Breast epithelium (tissue), 4 donors: ENCODE measurements around the gene SDR42E2. TPM values are rescaled to one million over a fixed set of nuclear protein-coding genes. Genes with fewer than 3 reads are reported as not detected.
"Not testable (repeated sequence)": the region's sequence is repeated elsewhere in the genome, so short reads cannot be mapped to it uniquely, and the experiment has no call there.

Experiments
- DNase-seq, 2 donors: peaks; one replicate each; pipeline ENCODE4 v3.0.0-alpha.2; 2019; ENCODE audit warnings: low spot score in 2 of 2
- H3K27ac ChIP-seq, 2 donors: fragments of 200-600 bp; sonication (generic) in 1 of 2; one replicate each; pipeline ENCODE4 v1.5.1; 2016 to 2019; ENCODE audit warnings: mild to moderate bottlenecking in 1 of 2
- H3K27me3 ChIP-seq, 2 donors: fragments of 200-600 bp; sonication (generic) in 1 of 2; one replicate each; pipeline versions ENCODE4 v1.5.1 to v1.6.0; 2017 to 2019; ENCODE audit warnings: control low read depth in 1 of 2, mild to moderate bottlenecking in 1 of 2
- H3K36me3 ChIP-seq: fragments of 200-600 bp; one replicate; pipeline ENCODE4 v1.5.1; 2019
- H3K4me1 ChIP-seq, 2 donors: fragments of 200-600 bp; sonication (generic); one replicate each; pipeline ENCODE4 v1.5.1; 2016 to 2019; ENCODE audit warnings: control low read depth in 1 of 2
- H3K4me3 ChIP-seq, 3 donors: fragments of 200-600 bp; sonication (generic); 1 replicate in 2 of 3; 2 replicates in 1 of 3; pipeline ENCODE4 v1.5.1; 2016 to 2019; ENCODE audit warnings: mild to moderate bottlenecking in 3 of 3, moderate library complexity in 2 of 3
- H3K9me3 ChIP-seq, 2 donors: fragments of 200-600 bp; sonication (generic) in 1 of 2; one replicate each; pipeline ENCODE4 v1.5.1; 2016 to 2019; ENCODE audit warnings: control low read depth in 1 of 2
- POLR2A ChIP-seq: fragments of 450-650 bp; IDR thresholded peaks from one replicate; pipeline ENCODE4 v1.6.1; 2016; ENCODE audit warnings: antibody characterized with exemption, mild to moderate bottlenecking, moderate library complexity
- POLR2AphosphoS5 ChIP-seq, 3 donors: sonication (generic); formaldehyde crosslinking; IDR thresholded peaks; one replicate each; pipeline ENCODE4 v1.6.1; 2017; ENCODE audit warnings: antibody characterized with exemption in 3 of 3
- intact Hi-C: fragments of 100-400 bp; cut with DNase I; formaldehyde crosslinking; loops from one replicate; pipeline ENCODE4 v1.15.1; 2023; ENCODE audit warnings: low total_unique reads
- total RNA-seq, 3 donors: library from RNA; depleted of rRNA; stranded (reverse); fragments of >200 nt; gene quantifications; one replicate each; pipeline ENCODE4 v1.1.0, GENCODE V29; 2016
- TF ChIP-seq, protein P1 (sequence below), 3 donors: fragments of 450-650 bp; IDR thresholded peaks; one replicate each; pipeline ENCODE4 v1.5.1; 2016 to 2017; ENCODE audit warnings: antibody characterized with exemption in 3 of 3, mild to moderate bottlenecking in 3 of 3, moderate library complexity in 3 of 3

The SDR42E2 gene
- total RNA-seq, 3 donors from 2014 or later, result 0.16 TPM; not detected in 2

DNA sequence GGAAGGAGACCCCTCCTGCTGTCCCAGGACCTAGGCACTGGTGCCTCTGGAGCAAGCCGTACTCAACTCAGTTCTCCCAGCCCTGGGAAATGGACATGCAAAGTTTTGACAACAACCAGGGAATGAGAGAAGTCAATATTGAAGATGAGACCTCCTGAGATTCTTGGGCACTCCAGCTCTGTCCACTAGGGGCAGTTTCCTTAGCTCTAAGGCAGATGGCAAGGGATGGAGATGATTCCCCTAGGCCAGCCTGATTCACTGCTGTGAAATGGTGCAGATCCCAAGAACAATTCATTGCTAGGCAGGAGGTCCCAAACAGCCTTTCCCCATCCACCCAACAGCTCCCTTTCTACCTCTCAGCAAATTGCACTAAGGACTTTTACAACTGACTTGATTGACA lies 20.5 kb upstream of the SDR42E2 start:
- no peak for DNase-seq
- H3K4me3 ChIP-seq, result no peak overlapping the region
- H3K4me1 ChIP-seq, result no peaks in the 10 kb centered on the region
- no peaks in the 10 kb centered on the region for H3K36me3 ChIP-seq
- intact Hi-C loops, result no loop called here
- H3K27me3 ChIP-seq, result no peaks in the 10 kb centered on the region
- H3K27ac ChIP-seq, result no peak overlapping the region
- TF ChIP-seq, protein P1, sequence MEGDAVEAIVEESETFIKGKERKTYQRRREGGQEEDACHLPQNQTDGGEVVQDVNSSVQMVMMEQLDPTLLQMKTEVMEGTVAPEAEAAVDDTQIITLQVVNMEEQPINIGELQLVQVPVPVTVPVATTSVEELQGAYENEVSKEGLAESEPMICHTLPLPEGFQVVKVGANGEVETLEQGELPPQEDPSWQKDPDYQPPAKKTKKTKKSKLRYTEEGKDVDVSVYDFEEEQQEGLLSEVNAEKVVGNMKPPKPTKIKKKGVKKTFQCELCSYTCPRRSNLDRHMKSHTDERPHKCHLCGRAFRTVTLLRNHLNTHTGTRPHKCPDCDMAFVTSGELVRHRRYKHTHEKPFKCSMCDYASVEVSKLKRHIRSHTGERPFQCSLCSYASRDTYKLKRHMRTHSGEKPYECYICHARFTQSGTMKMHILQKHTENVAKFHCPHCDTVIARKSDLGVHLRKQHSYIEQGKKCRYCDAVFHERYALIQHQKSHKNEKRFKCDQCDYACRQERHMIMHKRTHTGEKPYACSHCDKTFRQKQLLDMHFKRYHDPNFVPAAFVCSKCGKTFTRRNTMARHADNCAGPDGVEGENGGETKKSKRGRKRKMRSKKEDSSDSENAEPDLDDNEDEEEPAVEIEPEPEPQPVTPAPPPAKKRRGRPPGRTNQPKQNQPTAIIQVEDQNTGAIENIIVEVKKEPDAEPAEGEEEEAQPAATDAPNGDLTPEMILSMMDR (IDR thresholded peaks at IDR 0.05), result no peak
- TF ChIP-seq POLR2AphosphoS5 (IDR thresholded peaks at IDR 0.05) (no peak), POLR2A (no peak)
- H3K9me3 ChIP-seq, result no peaks in the 10 kb centered on the region

DNA sequence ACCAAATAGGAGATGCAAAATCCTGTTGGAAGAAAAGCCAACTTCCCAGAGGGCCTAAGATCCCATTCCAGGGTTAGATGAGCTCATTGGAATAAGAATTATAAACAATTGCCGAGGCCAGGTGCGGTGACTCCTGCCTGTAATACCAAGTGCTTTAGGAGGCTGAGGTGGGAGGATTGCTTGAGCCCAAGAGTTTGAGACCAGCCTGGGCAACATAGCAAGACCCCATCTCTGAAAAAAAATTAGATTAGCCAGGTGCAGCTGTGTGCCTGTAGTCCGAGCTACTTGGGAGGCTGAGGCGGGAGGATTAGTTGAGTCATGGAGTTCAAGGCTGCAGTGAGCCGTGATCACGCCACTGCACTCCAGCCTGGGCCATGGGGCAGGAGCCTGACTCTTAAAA lies 17.8 kb upstream of the SDR42E2 start:
- no peaks in the 10 kb centered on the region for H3K4me1 ChIP-seq
- H3K4me3 ChIP-seq, result no peak overlapping the region
- intact Hi-C loops, result no loop called here
- H3K27ac ChIP-seq, result no peak overlapping the region
- no peaks in the 10 kb centered on the region for H3K9me3 ChIP-seq
- H3K36me3 ChIP-seq, result no peaks in the 10 kb centered on the region
- DNase-seq, result no peak
- H3K27me3 ChIP-seq, result no peaks in the 10 kb centered on the region
- TF ChIP-seq POLR2A (no peak), POLR2AphosphoS5 (IDR thresholded peaks at IDR 0.05) (no peak)
- TF ChIP-seq, protein P1 (IDR thresholded peaks at IDR 0.05), result no peak

DNA sequence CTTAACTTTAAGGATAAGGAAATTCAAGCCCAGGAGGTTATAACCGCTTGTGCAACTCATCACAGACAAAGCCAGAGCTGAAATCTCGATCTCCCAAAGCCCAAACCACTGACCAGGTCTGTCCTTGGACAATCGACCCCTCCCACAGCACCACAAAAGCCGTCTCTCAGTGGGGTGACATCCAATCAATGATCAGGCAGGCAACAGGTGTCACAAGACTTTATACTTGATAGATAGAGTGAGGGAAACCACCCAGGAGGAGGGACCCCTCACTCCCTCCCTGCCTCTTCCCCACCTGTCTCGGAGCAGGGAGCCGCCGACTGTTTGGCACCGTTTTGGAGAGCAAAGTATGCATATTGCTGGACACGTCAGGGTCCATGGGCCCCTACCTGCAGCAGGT lies 14.5 kb upstream of the SDR42E2 start:
- intact Hi-C loops, result no loop called here
- DNase-seq, result no peak
- no peak overlapping the region for H3K4me3 ChIP-seq

DNA sequence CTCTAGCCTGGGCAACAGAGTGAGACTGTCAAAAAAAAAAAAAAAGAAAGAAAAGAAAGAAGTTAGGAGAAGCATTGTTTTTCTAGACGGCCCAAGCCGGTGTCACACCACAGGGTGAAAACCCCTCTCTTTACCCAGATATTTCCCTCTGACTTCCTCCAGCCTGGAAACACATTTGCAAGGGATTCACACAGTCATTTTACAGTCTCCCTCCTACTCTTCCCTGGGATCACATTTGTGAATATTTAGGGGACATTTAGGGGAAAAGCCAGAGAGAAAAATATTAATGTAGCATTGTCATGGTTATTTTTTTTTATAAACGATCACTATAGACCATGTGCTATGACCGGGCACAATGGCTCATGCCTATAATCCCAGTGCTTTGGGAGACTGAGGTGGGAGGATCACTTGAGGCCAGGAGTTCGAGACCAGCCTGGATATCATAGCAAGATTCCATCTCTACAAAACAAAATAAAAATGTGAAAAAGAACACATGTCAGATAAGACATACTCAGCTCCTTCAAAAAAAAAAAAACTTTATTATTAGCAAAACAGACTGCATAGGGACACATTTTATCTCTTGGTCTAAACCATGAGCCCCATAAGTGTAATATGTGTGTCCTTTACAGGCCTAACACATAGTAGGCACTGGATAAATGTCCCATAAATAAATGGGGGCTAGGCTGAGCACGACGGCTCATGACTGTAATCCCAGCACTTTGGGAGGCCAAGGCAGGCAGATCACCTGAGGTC lies 10.9 kb upstream of the SDR42E2 start:
- no peaks in the 10 kb centered on the region for H3K27me3 ChIP-seq
- H3K27ac ChIP-seq, result no peak overlapping the region
- DNase-seq, result no peak
- no peaks in the 10 kb centered on the region for H3K36me3 ChIP-seq
- no peak for TF ChIP-seq POLR2AphosphoS5 (IDR thresholded peaks at IDR 0.05)
- TF ChIP-seq POLR2A, result no peak
- TF ChIP-seq, protein P1 (IDR thresholded peaks at IDR 0.05), result no peak
- H3K9me3 ChIP-seq, result no peaks in the 10 kb centered on the region
- no peak overlapping the region for H3K4me3 ChIP-seq
- intact Hi-C loops, result no loop called here
- no peaks in the 10 kb centered on the region for H3K4me1 ChIP-seq

More for the DNA sequence above, 14.5 kb upstream of the SDR42E2 start:
- H3K27ac ChIP-seq, result no peak overlapping the region
- H3K36me3 ChIP-seq, result no peaks in the 10 kb centered on the region
- H3K9me3 ChIP-seq, result no peaks in the 10 kb centered on the region
- H3K27me3 ChIP-seq, result no peaks in the 10 kb centered on the region
- TF ChIP-seq POLR2A (no peak), POLR2AphosphoS5 (IDR thresholded peaks at IDR 0.05) (no peak)
- TF ChIP-seq, protein P1 (IDR thresholded peaks at IDR 0.05), result no peak
- no peaks in the 10 kb centered on the region for H3K4me1 ChIP-seq

DNA sequence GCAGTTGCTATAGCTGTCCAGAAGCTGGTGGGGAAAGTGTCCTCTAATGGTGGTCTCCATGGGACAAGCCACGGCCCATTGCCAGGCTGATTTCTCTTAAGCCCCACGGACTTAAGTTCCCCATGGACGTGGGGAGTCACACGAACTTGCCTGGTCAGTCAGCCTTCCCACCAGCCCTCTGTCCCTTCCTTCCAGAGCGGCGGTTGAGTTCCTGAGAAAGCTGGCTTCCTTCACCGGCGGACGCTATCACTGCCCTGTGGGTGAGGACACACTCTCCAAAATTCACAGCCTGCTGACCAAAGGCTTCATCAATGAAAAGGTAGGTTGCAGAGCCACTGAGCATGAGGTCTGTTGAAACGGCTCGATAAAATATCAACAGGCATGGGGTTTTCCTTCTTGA lies 10.0 kb upstream of the SDR42E2 start:
- Histone ChIP-seq H3K9me3 (no peaks in the 10 kb centered on the region), H3K4me3 (no peak overlapping the region), H3K27ac (no peak overlapping the region), H3K36me3 (no peaks in the 10 kb centered on the region), H3K27me3 (no peaks in the 10 kb centered on the region), H3K4me1 (no peaks in the 10 kb centered on the region)
- no peak for DNase-seq
- TF ChIP-seq, protein P1 (IDR thresholded peaks at IDR 0.05), result no peak
- no peak for TF ChIP-seq POLR2A
- no peak for TF ChIP-seq POLR2AphosphoS5 (IDR thresholded peaks at IDR 0.05)
- intact Hi-C loops, result no loop called here

DNA sequence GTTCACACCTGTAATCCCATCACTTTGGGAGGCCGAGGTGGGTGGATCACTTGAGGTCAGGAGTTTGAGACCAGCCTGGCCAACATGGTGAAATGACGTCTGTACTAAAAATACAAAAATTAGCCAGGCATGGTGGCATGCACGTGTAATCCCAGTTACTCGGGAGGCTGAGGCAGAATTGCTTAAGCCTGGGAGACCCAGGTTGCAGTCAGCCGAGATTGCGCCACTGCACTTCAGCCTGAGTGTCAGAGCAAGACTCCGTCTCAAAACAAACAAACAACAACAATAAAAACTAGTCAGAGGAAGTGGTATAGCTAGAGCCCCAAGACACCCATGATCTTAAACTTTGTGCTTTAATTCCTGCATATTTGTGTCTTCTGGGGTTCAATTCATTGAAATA lies 9.2 kb upstream of the SDR42E2 start:
- H3K36me3 ChIP-seq, H3K4me3 ChIP-seq, H3K27ac ChIP-seq, H3K27me3 ChIP-seq, DNase-seq, intact Hi-C loops, H3K9me3 ChIP-seq, H3K4me1 ChIP-seq: not testable (repeated sequence)
